Caco-2 (cell line): ENCODE measurements around the gene C21orf58. TPM values are rescaled to one million over a fixed set of nuclear protein-coding genes. Genes with fewer than 3 reads are reported as not detected.

Experiments
- BruUV-seq: library from RNA; stranded (reverse); fragments of 400-500 nt; replicated peaks from 2 replicates; lab custom pipeline; 2021; lab: Mats Ljungman, UMichigan
- CTCF ChIA-PET: fragments of 300-600 bp; sonication (Branson Sonifier 250); formaldehyde crosslinking; loops from one replicate; lab custom pipeline; 2022; ENCODE audit warnings: antibody characterized with exemption; lab: Charles Lee
- POLR2A ChIA-PET: fragments of 300-600 bp; sonication (Branson Sonifier 250); formaldehyde crosslinking; loops from one replicate; lab custom pipeline; 2022; ENCODE audit warnings: antibody characterized with exemption; lab: Charles Lee
- DNase-seq, 2 experiments: peaks; one replicate each; pipeline versions ENCODE4 v3.0.0 to v3.0.0-alpha.2; 2020 to 2022
- H3K27me3 ChIP-seq: replicated peaks from 2 replicates; pipeline ENCODE4 v1.6.0; 2011; ENCODE audit warnings: low read length; ENCODE audit not compliant: control insufficient read depth, insufficient read depth
- H3K36me3 ChIP-seq: 2 replicates; pipeline ENCODE4 v1.5.1; 2011; ENCODE audit warnings: low read length; ENCODE audit not compliant: control insufficient read depth, insufficient read depth
- H3K4me1 ChIP-seq: fragments of 250-450 bp; sonication (Bioruptor Pico); 2 replicates; pipeline ENCODE4 v1.5.1; 2020; ENCODE audit warnings: mild to moderate bottlenecking
- H3K4me3 ChIP-seq: 2 replicates; pipeline ENCODE4 v1.5.1; 2011; ENCODE audit warnings: low read depth, mild to moderate bottlenecking, control low read depth, low read length
- H3K9me3 ChIP-seq: fragments of 250-450 bp; sonication (Bioruptor Pico); 2 replicates; pipeline ENCODE4 v1.5.1; 2020; ENCODE audit warnings: mild to moderate bottlenecking, moderate library complexity
- H3K27ac Mint-ChIP-seq: one replicate; pipeline ENCODE4 v1.8.0; 2022; ENCODE audit warnings: mixed read lengths; ENCODE audit not compliant: unreplicated experiment
- H3K27me3 Mint-ChIP-seq: one replicate; pipeline ENCODE4 v1.8.0; 2022; ENCODE audit warnings: mixed read lengths; ENCODE audit not compliant: insufficient read depth, unreplicated experiment
- H3K36me3 Mint-ChIP-seq: one replicate; pipeline ENCODE4 v1.8.0; 2022; ENCODE audit warnings: mild to moderate bottlenecking, mixed read lengths; ENCODE audit not compliant: insufficient read depth, unreplicated experiment
- H3K4me1 Mint-ChIP-seq: one replicate; pipeline ENCODE4 v1.8.0; 2022; ENCODE audit warnings: low read depth, mixed read lengths; ENCODE audit not compliant: unreplicated experiment
- H3K4me3 Mint-ChIP-seq: one replicate; pipeline ENCODE4 v1.8.0; 2022; ENCODE audit warnings: mild to moderate bottlenecking, moderate library complexity, mixed read lengths; ENCODE audit not compliant: unreplicated experiment
- H3K9me3 Mint-ChIP-seq: one replicate; pipeline ENCODE4 v1.8.0; 2022; ENCODE audit warnings: mixed read lengths; ENCODE audit not compliant: unreplicated experiment
- CTCF ChIP-seq, 2 experiments: fragments of 200-600 bp in 1 of 2; IDR thresholded peaks; 1 replicate in 1 of 2; 2 replicates in 1 of 2; pipeline versions ENCODE4 v1.5.1 to v1.8.0; 2011 to 2022; ENCODE audit warnings: antibody characterized with exemption in 1 of 2, control low read depth in 1 of 2, inconsistent platforms in 1 of 2, low read depth in 1 of 2, low read length in 1 of 2, mild to moderate bottlenecking in 1 of 2, moderate library complexity in 1 of 2; ENCODE audit not compliant: insufficient read depth in 1 of 2, severe bottlenecking in 1 of 2, unreplicated experiment in 1 of 2
- intact Hi-C: fragments of 100-400 bp; cut with micrococcal nuclease; formaldehyde crosslinking; loops from one replicate; pipeline ENCODE4 v1.10.0; 2022; ENCODE audit not compliant: unreplicated experiment
- total RNA-seq: library from RNA; stranded (reverse); gene quantifications from 2 replicates; pipeline ENCODE4 v1.2.3, GENCODE V29; 2022

Gene C21orf58
- total RNA-seq, 1 experiment from 2014 or later, result 17.7 TPM

GRCh38 chr21:46317710-46318463, 5.8 kb downstream of the C21orf58 start:
- H3K36me3 Mint-ChIP-seq, result peaks cover 9% of the 10 kb centered on the region
- BruUV-seq, result no TSS peak
- no peaks in the 10 kb centered on the region for H3K4me1 Mint-ChIP-seq
- Histone ChIP-seq H3K27me3 (no peaks in the 10 kb centered on the region), H3K36me3 (no peaks in the 10 kb centered on the region), H3K9me3 (no peaks in the 10 kb centered on the region), H3K4me3 (no peak overlapping the region), H3K4me1 (no peaks in the 10 kb centered on the region; the same call in 1 of the 2 replicates)
- intact Hi-C loops, result no loop called here
- no peaks in the 10 kb centered on the region for H3K9me3 Mint-ChIP-seq
- ChIA-PET POLR2A (no interaction called here), CTCF (no interaction called here)
- H3K27me3 Mint-ChIP-seq, result no peaks in the 10 kb centered on the region
- H3K4me3 Mint-ChIP-seq, result no peak overlapping the region
- no peak for DNase-seq
- H3K27ac Mint-ChIP-seq, result no peak overlapping the region
- TF ChIP-seq CTCF (IDR thresholded peaks at IDR 0.05; ENCODE audit: insufficient read depth in 1 of 2, low read depth in 1 of 2, low read length in 1 of 2, severe bottlenecking in 1 of 2, unreplicated experiment in 1 of 2), result no peak

- H3K36me3 Mint-ChIP-seq, result peaks cover 11% of the 10 kb centered on the region
- ChIA-PET POLR2A (no interaction called here), CTCF (no interaction called here)
These were observed 6.9 kb downstream of the C21orf58 start for GRCh38 chr21:46316708-46317324.

More at GRCh38 chr21:46316708-46317324, 6.9 kb downstream of the C21orf58 start:
- intact Hi-C loops, result no loop called here
- Histone ChIP-seq H3K4me1 (no peaks in the 10 kb centered on the region; the same call in 1 of the 2 replicates), H3K9me3 (no peaks in the 10 kb centered on the region), H3K36me3 (no peaks in the 10 kb centered on the region), H3K27me3 (no peaks in the 10 kb centered on the region), H3K4me3 (no peak overlapping the region)
- no peaks in the 10 kb centered on the region for H3K9me3 Mint-ChIP-seq
- no peaks in the 10 kb centered on the region for H3K27me3 Mint-ChIP-seq
- no TSS peak for BruUV-seq
- H3K27ac Mint-ChIP-seq, result no peak overlapping the region
- H3K4me3 Mint-ChIP-seq, result no peak overlapping the region
- no peaks in the 10 kb centered on the region for H3K4me1 Mint-ChIP-seq
- no peak for DNase-seq
- TF ChIP-seq CTCF (IDR thresholded peaks at IDR 0.05; ENCODE audit: insufficient read depth in 1 of 2, low read depth in 1 of 2, low read length in 1 of 2, severe bottlenecking in 1 of 2, unreplicated experiment in 1 of 2), result no peak
